ENCODE measurements around the gene MECP2.
"Not testable (repeated sequence)": the region's sequence is repeated elsewhere in the genome, so short reads cannot be mapped to it uniquely, and the experiment has no call there.

The MECP2 gene

DNA sequence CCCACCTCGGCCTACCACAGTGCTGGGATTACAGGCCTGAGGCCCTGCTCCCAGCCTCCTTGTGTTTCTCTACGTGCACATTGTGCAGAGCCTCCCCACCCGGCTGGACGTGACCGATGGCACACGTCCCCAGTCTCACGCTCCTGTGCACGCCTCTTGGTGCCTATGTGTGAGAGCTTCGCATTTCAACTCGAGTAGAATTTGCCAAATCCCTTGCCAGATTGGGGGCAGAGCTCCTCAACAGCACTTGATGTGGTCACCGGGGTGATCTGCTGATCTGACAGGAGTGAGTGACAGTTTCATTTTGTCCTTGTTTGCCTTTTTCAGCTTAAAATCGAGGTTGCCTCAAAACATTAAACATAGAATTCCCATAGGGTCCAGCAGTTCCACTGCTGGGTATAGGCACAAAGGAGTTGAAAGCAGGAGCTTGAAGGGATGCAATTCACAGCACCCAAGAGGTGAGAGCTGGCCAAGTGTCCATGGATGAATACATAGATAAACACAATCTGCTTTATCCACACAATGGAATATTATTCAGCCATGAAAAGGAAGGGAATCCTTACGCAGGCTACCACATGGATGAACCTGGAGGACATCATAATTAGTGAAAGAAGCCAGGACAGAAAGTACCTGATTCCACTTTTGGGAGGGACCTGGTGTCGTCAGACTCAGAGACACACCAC lies 107.4 kb downstream of the MECP2 start:
- Histone ChIP-seq H3K27ac (ENCODE audit: low read depth in 2 of 2, low read length in 2 of 2) (no peak overlapping the region), H3K9me3 (ENCODE audit: control insufficient read depth in 2 of 2, low read length in 2 of 2) (no peaks in the 10 kb centered on the region), H3K36me3 (ENCODE audit: control insufficient read depth in 2 of 2, insufficient read depth in 2 of 2, low read length in 2 of 2) (no peaks in the 10 kb centered on the region), H3K27me3 (ENCODE audit: control insufficient read depth in 2 of 2, insufficient read depth in 2 of 2, low read length in 2 of 2) (peaks cover 4 to 11% of the 10 kb centered on the region in 2 donors), H3K4me1 (ENCODE audit: control insufficient read depth in 2 of 2, insufficient read depth in 2 of 2, low read length in 2 of 2) (peaks cover 3 to 4% of the 10 kb centered on the region in 2 donors), H3K4me3 (ENCODE audit: low read length in 2 of 2) (no peak overlapping the region), H3K9ac (ENCODE audit: low read depth in 1 of 2, low read length in 2 of 2) (no peak overlapping the region)

DNA sequence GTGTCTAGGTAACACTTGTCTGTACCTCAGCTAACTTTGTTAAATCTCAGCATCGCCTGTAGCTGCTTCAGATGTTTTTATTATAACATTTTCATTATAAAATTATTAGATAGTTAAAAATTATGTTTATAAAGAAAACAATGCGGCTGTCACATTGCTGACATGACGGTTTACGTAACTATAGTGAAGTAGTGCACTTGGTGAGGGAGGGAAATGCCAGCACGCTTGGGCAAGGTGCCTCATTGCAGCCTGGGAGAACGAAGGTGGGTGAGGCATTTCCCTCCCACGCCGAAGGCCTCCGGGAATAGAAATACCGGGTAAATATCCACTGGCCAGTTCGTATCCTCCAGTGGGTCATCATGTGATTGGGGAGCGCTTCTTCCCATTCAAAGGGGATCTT lies 109.0 kb downstream of the MECP2 start:
- H3K4me1 ChIP-seq (ENCODE audit: control insufficient read depth in 2 of 2, insufficient read depth in 2 of 2, low read length in 2 of 2): peaks cover 6 to 7% of the 10 kb centered on the region in 2 donors
- no peaks in the 10 kb centered on the region for H3K36me3 ChIP-seq (ENCODE audit: control insufficient read depth in 2 of 2, insufficient read depth in 2 of 2, low read length in 2 of 2)
- no peaks in the 10 kb centered on the region for H3K9me3 ChIP-seq (ENCODE audit: control insufficient read depth in 2 of 2, low read length in 2 of 2)
- no peak overlapping the region for H3K27ac ChIP-seq (ENCODE audit: low read depth in 2 of 2, low read length in 2 of 2)
- no peak overlapping the region for H3K9ac ChIP-seq (ENCODE audit: low read depth in 1 of 2, low read length in 2 of 2)
- H3K4me3 ChIP-seq (ENCODE audit: low read length in 2 of 2): no peak overlapping the region
- H3K27me3 ChIP-seq (ENCODE audit: control insufficient read depth in 2 of 2, insufficient read depth in 2 of 2, low read length in 2 of 2): peaks cover 4 to 11% of the 10 kb centered on the region in 2 donors

DNA sequence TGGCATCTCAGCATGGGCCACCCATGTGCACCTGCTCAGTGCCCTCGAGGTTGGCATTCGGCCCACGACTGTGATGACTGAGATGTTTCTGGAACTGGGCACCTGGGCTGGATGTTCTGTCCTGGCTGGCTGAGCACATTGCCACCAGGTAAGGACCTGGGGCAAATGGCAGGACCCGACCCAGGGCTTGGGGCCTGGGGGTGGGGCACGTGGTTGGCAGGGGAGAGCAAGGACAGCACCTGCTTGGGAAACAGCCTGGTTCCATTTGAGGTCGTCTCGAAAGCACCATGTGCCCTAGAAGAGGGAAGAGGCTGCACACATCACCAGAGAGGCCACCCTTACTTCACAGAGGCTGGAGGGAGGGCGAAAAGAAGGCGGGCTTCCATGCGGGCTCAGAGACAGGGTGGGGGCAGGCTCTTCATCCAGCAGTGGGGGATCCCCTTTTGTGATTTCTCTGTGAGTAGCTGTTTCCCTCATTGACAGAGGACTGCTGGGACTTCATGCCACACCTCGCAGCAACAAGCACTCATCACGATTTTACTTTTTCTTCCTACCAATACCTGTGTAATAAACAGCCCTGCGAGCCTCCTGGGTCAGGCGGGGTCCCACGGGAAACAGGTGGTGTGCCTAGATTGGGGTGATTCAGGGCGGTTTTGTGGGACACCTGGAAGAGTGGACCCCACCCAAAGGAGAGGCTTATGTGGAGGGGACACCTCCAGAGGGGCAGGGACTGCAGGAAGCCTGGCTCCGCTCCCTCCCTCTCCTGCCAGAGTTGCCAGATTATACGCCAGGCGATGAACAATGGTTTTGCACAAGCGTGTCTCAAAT lies 113.0 kb downstream of the MECP2 start:
- peak overlapping the region; percentile 8 to 63 for H3K9ac ChIP-seq (ENCODE audit: low read depth in 1 of 2, low read length in 2 of 2)
- H3K27ac ChIP-seq (ENCODE audit: low read depth in 2 of 2, low read length in 2 of 2): peak overlapping the region in 1 of 2 donors; percentile 80
- no peaks in the 10 kb centered on the region for H3K9me3 ChIP-seq (ENCODE audit: control insufficient read depth in 2 of 2, low read length in 2 of 2)
- no peaks in the 10 kb centered on the region for H3K36me3 ChIP-seq (ENCODE audit: control insufficient read depth in 2 of 2, insufficient read depth in 2 of 2, low read length in 2 of 2)
- H3K27me3 ChIP-seq (ENCODE audit: control insufficient read depth in 2 of 2, insufficient read depth in 2 of 2, low read length in 2 of 2): peaks cover 5 to 11% of the 10 kb centered on the region in 2 donors
- no peak overlapping the region for H3K4me3 ChIP-seq (ENCODE audit: low read length in 2 of 2)
- H3K4me1 ChIP-seq (ENCODE audit: control insufficient read depth in 2 of 2, insufficient read depth in 2 of 2, low read length in 2 of 2): peaks cover 7 to 14% of the 10 kb centered on the region in 2 donors

DNA sequence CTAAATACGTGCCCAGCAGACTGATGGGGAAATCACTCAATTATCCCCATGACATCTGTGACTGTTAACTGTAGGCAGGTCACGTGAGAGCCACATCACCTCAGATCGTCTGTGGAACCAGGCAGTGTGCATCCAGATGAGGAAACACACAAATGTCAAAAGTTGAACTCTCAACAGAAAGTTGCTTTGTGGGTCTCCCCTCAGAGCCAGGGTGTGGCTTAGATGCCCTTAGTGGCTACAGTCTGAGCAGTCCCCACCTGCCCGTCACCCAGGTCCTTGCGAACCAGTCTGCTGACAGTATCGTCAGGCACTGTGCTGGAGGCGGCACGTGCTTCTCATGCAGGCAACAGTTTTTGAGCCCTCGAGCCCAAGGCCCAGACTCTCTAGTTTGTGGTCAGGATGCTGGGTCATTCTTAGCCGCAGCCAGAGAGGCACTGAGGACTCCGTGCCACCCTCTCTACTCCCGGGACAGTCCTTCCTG lies 114.2 kb downstream of the MECP2 start:
- Histone ChIP-seq H3K27ac (ENCODE audit: low read depth in 2 of 2, low read length in 2 of 2) (peak overlapping the region in 1 of 2 donors; percentile 16), H3K4me1 (ENCODE audit: control insufficient read depth in 2 of 2, insufficient read depth in 2 of 2, low read length in 2 of 2) (peaks cover 7 to 14% of the 10 kb centered on the region in 2 donors), H3K36me3 (ENCODE audit: control insufficient read depth in 2 of 2, insufficient read depth in 2 of 2, low read length in 2 of 2) (no peaks in the 10 kb centered on the region), H3K4me3 (ENCODE audit: low read length in 2 of 2) (no peak overlapping the region), H3K27me3 (ENCODE audit: control insufficient read depth in 2 of 2, insufficient read depth in 2 of 2, low read length in 2 of 2) (peaks cover 5 to 11% of the 10 kb centered on the region in 2 donors), H3K9me3 (ENCODE audit: control insufficient read depth in 2 of 2, low read length in 2 of 2) (no peaks in the 10 kb centered on the region), H3K9ac (ENCODE audit: low read depth in 1 of 2, low read length in 2 of 2) (no peak overlapping the region)

DNA sequence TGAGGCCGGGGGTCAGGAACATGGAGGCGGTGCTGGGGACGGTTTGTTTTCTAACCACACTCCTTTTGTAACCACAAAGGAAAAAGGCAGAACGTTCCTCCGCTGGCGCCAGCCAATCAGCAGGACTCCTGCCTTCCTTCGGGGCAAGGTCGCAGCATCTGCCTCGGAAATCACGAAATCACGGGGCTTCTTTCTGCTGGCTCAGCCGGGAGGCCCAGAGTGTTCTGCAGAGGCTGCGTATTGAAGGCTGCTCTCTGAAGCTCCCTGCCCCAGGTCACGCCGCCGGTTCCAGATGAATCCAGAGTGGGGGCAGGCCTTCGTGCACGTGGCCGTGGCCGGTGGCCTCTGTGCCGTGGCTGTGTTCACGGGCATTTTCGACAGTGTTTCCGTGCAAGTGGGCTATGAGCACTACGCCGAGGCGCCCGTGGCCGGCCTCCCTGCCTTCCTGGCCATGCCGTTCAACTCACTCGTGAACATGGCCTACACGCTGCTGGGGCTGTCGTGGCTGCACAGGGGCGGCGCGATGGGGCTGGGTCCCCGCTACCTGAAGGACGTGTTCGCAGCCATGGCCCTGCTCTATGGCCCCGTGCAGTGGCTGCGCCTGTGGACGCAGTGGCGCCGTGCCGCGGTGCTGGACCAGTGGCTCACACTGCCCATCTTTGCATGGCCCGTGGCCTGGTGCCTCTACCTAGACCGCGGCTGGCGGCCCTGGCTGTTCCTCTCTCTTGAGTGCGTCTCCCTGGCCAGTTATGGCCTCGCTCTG lies 115.6 kb downstream of the MECP2 start:
- H3K27ac ChIP-seq (ENCODE audit: low read depth in 2 of 2, low read length in 2 of 2): peak overlapping the region; percentile 34 to 49
- no peak overlapping the region for H3K4me3 ChIP-seq (ENCODE audit: low read length in 2 of 2)
- no peaks in the 10 kb centered on the region for H3K9me3 ChIP-seq (ENCODE audit: control insufficient read depth in 2 of 2, low read length in 2 of 2)
- peaks cover 7 to 14% of the 10 kb centered on the region in 2 donors for H3K4me1 ChIP-seq (ENCODE audit: control insufficient read depth in 2 of 2, insufficient read depth in 2 of 2, low read length in 2 of 2)
- no peaks in the 10 kb centered on the region for H3K36me3 ChIP-seq (ENCODE audit: control insufficient read depth in 2 of 2, insufficient read depth in 2 of 2, low read length in 2 of 2)
- peaks cover 5 to 11% of the 10 kb centered on the region in 2 donors for H3K27me3 ChIP-seq (ENCODE audit: control insufficient read depth in 2 of 2, insufficient read depth in 2 of 2, low read length in 2 of 2)
- H3K9ac ChIP-seq (ENCODE audit: low read depth in 1 of 2, low read length in 2 of 2): no peak overlapping the region

DNA sequence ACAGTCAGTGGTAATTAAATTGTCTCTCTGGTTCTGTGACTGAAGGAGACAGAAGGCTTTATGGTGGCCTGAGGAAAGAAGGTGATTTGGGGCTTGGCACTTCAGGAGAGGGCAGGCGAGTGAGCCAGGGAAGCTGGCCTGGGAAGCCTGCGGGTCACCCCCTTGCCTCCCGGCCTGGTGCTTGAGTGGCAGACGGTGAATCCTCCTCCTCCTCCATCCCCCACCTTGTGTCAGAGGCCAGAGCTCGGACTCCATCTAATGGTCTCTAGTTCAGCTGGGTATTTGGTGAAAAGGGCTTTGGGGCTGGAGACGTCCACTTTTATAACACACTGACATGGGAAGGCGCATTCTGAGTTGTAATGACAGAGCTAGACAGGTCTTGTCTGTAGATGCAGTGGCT lies 116.3 kb downstream of the MECP2 start:
- H3K27ac ChIP-seq (ENCODE audit: low read depth in 2 of 2, low read length in 2 of 2): peak overlapping the region; percentile 21 to 49
- H3K9ac ChIP-seq (ENCODE audit: low read depth in 1 of 2, low read length in 2 of 2): no peak overlapping the region
- no peak overlapping the region for H3K4me3 ChIP-seq (ENCODE audit: low read length in 2 of 2)
- H3K27me3 ChIP-seq (ENCODE audit: control insufficient read depth in 2 of 2, insufficient read depth in 2 of 2, low read length in 2 of 2): peaks cover 5 to 11% of the 10 kb centered on the region in 2 donors
- no peaks in the 10 kb centered on the region for H3K9me3 ChIP-seq (ENCODE audit: control insufficient read depth in 2 of 2, low read length in 2 of 2)
- H3K4me1 ChIP-seq (ENCODE audit: control insufficient read depth in 2 of 2, insufficient read depth in 2 of 2, low read length in 2 of 2): peaks cover 7 to 14% of the 10 kb centered on the region in 2 donors
- no peaks in the 10 kb centered on the region for H3K36me3 ChIP-seq (ENCODE audit: control insufficient read depth in 2 of 2, insufficient read depth in 2 of 2, low read length in 2 of 2)

- H3K4me3 ChIP-seq (ENCODE audit: low read length in 2 of 2); H3K27me3 ChIP-seq (ENCODE audit: control insufficient read depth in 2 of 2, insufficient read depth in 2 of 2, low read length in 2 of 2): not testable (repeated sequence)
- H3K27ac ChIP-seq (ENCODE audit: low read depth in 2 of 2, low read length in 2 of 2): peak overlapping the region in 1 of 2 donors; percentile 56
Measured at GRCh38 chrX:153980394-153980793, 117.1 kb downstream of the MECP2 start.

DNA sequence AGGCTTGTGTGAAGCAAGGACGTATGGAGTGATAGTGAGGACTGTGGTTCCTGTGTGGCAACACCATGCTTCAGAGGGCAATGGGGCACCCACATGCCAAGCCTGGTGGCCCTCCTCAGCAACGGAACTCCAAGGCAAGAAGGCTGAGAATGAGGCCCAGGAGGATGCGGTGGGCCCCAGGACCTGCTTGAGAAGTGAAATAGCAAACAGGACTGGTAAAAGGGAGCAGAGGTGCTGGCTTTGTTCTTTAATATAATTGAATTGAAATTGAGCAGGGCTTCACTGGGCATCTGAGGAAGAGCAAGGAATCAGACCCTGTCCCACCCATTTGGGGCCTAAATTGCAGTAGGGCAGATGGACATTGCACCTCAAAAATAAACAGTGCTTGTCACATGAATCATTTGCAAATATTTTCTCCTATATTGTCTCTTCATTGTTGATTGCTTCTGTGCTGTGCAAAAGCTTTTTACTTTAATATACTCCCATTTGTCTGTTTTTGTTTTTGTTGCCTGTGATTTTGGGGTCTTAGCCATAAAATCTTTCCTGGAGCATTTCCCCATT lies 122.7 kb downstream of the MECP2 start:
- H3K4me3 ChIP-seq (ENCODE audit: low read length in 2 of 2): no peak overlapping the region
- no peak overlapping the region for H3K9ac ChIP-seq (ENCODE audit: low read depth in 1 of 2, low read length in 2 of 2)

More at GRCh38 chrX:153980394-153980793, 117.1 kb downstream of the MECP2 start:
- not testable (repeated sequence) for H3K9ac ChIP-seq (ENCODE audit: low read depth in 1 of 2, low read length in 2 of 2); H3K9me3 ChIP-seq (ENCODE audit: control insufficient read depth in 2 of 2, low read length in 2 of 2); H3K36me3 ChIP-seq (ENCODE audit: control insufficient read depth in 2 of 2, insufficient read depth in 2 of 2, low read length in 2 of 2)
- H3K4me1 ChIP-seq (ENCODE audit: control insufficient read depth in 2 of 2, insufficient read depth in 2 of 2, low read length in 2 of 2): peaks cover 6 to 12% of the 10 kb centered on the region in 2 donors

DNA sequence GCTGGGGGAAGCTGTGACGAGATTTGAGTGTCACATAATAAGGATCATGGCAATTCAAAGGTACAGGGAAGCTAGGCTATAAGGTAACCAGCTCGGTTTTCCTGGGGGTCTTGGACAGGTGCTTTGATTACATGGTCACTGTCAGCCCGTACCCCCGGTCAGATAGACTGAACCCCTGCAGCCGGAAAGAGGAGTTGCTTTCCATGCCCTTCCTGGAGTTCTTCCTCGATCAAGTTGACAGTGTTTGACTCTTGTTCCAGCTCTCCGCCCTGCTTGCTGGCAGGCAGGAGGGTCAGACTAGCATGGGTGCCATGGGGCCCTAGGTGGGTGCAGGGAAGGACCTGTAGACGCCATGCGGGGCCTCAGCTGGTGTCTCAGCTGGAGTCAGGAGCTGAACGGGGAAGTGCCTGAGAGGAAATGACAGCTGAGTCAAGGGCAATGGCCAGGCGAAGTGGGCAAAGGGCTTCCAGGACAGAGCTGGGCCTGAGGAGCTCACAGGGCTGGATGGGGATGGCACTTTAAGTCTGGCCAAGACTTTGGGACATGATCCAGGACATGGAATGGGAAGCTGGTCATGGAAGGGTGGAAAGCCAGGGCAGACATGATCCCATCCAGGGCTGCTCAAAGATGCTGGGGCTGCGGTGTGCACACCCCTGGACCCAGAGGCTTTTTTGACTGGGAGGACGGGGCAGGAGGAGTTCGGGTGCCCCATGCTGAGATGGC lies 123.4 kb downstream of the MECP2 start:
- Histone ChIP-seq H3K4me1 (ENCODE audit: control insufficient read depth in 2 of 2, insufficient read depth in 2 of 2, low read length in 2 of 2) (peaks cover 21 to 28% of the 10 kb centered on the region in 2 donors), H3K27ac (ENCODE audit: low read depth in 2 of 2, low read length in 2 of 2) (peak overlapping the region; percentile 99 to 100), H3K9ac (ENCODE audit: low read depth in 1 of 2, low read length in 2 of 2) (peak overlapping the region; percentile 83 to 93), H3K36me3 (ENCODE audit: control insufficient read depth in 2 of 2, insufficient read depth in 2 of 2, low read length in 2 of 2) (no peaks in the 10 kb centered on the region), H3K9me3 (ENCODE audit: control insufficient read depth in 2 of 2, low read length in 2 of 2) (no peaks in the 10 kb centered on the region), H3K4me3 (ENCODE audit: low read length in 2 of 2) (peak overlapping the region; percentile 28 to 76), H3K27me3 (ENCODE audit: control insufficient read depth in 2 of 2, insufficient read depth in 2 of 2, low read length in 2 of 2) (no peaks in the 10 kb centered on the region)

More for the DNA sequence above, 122.7 kb downstream of the MECP2 start:
- Histone ChIP-seq H3K4me1 (ENCODE audit: control insufficient read depth in 2 of 2, insufficient read depth in 2 of 2, low read length in 2 of 2) (peaks cover 17 to 22% of the 10 kb centered on the region in 2 donors), H3K27me3 (ENCODE audit: control insufficient read depth in 2 of 2, insufficient read depth in 2 of 2, low read length in 2 of 2) (no peaks in the 10 kb centered on the region), H3K36me3 (ENCODE audit: control insufficient read depth in 2 of 2, insufficient read depth in 2 of 2, low read length in 2 of 2) (no peaks in the 10 kb centered on the region), H3K9me3 (ENCODE audit: control insufficient read depth in 2 of 2, low read length in 2 of 2) (no peaks in the 10 kb centered on the region), H3K27ac (ENCODE audit: low read depth in 2 of 2, low read length in 2 of 2) (peak overlapping the region; percentile 99 to 100)
